ENCODE measurements around the gene AUTS2.

- TF ChIP-seq, protein P1, sequence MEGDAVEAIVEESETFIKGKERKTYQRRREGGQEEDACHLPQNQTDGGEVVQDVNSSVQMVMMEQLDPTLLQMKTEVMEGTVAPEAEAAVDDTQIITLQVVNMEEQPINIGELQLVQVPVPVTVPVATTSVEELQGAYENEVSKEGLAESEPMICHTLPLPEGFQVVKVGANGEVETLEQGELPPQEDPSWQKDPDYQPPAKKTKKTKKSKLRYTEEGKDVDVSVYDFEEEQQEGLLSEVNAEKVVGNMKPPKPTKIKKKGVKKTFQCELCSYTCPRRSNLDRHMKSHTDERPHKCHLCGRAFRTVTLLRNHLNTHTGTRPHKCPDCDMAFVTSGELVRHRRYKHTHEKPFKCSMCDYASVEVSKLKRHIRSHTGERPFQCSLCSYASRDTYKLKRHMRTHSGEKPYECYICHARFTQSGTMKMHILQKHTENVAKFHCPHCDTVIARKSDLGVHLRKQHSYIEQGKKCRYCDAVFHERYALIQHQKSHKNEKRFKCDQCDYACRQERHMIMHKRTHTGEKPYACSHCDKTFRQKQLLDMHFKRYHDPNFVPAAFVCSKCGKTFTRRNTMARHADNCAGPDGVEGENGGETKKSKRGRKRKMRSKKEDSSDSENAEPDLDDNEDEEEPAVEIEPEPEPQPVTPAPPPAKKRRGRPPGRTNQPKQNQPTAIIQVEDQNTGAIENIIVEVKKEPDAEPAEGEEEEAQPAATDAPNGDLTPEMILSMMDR (IDR thresholded peaks at IDR 0.05): no peak
- no peak for TF ChIP-seq POLR2A (IDR thresholded peaks at IDR 0.05)
These were observed 810.2 kb downstream of the AUTS2 start for GRCh38 chr7:70408477-70408876.

All from vagina (tissue), 2 donors.